Psoas muscle (tissue), 8 donors: ENCODE data around the gene SMCO1. TPM values are rescaled to one million over a fixed set of nuclear protein-coding genes. Genes with fewer than 3 reads are reported as not detected.

Source experiments
- ATAC-seq, 4 donors: fragments of 200-7000 bp; cut with Tn5 transposase; one replicate each; pipeline ENCODE4 v1.9.1; 2020; ENCODE audit warnings: moderate library complexity in 3 of 4, mild to moderate bottlenecking in 2 of 4
- DNase-seq, 2 donors: peaks; one replicate each; pipeline ENCODE4 v3.0.0-alpha.2; 2020
- H3K27ac ChIP-seq: fragments of 200-600 bp; one replicate; pipeline ENCODE4 v1.8.0; 2022
- H3K27me3 ChIP-seq, 3 donors: fragments of 200-600 bp in 1 of 3; one replicate each; pipeline versions ENCODE4 v1.6.1 to v1.8.0; 2013 to 2022; ENCODE audit warnings: low read length in 2 of 3, mild to moderate bottlenecking in 2 of 3, moderate library complexity in 1 of 3; ENCODE audit not compliant: insufficient read depth in 3 of 3
- H3K36me3 ChIP-seq, 2 donors: fragments of 200-600 bp in 1 of 2; one replicate each; pipeline versions ENCODE4 v1.6.1 to v1.8.0; 2013 to 2022; ENCODE audit warnings: low read depth in 1 of 2, mild to moderate bottlenecking in 1 of 2, moderate library complexity in 1 of 2; ENCODE audit not compliant: insufficient read depth in 1 of 2
- H3K4me1 ChIP-seq: fragments of 200-600 bp; one replicate; pipeline ENCODE4 v1.8.0; 2022
- H3K4me3 ChIP-seq: fragments of 200-600 bp; one replicate; pipeline ENCODE4 v1.8.0; 2022; ENCODE audit warnings: mild to moderate bottlenecking
- H3K9me3 ChIP-seq: fragments of 200-600 bp; one replicate; pipeline ENCODE4 v1.8.0; 2022
- CTCF ChIP-seq: fragments of 200-600 bp; IDR thresholded peaks from one replicate; pipeline ENCODE4 v1.8.0; 2022; ENCODE audit warnings: antibody characterized with exemption
- WGBS, 3 donors: extraction: QIAGEN DNeasy Blood & Tissue Kit; methylation state at CpG; one replicate each; pipeline versions ENCODE4 v1.1.6 to v1.1.7; 2013; 5-methylcytosine and 5-hydroxymethylcytosine counted together
- intact Hi-C, 2 donors: fragments of 100-400 bp; cut with DNase I; formaldehyde crosslinking; loops; one replicate each; pipeline versions ENCODE4 v1.11.0 to v1.14.2; 2022
- polyA plus RNA-seq, 3 donors: library from polyadenylated mRNA; stranded (reverse); fragments of 200-250 nt; gene quantifications; one replicate each; pipeline ENCODE4 v1.2.3, GENCODE V29; 2013
- total RNA-seq, 4 donors: library from RNA; stranded (reverse); fragmentation: NEBNext Ultra II Directional in 2 of 4; extraction: Animal tissue kit (Norgen Biotek cat#: 25700) in 2 of 4; gene quantifications; one replicate each; pipeline versions ENCODE4 v1.2.1 to v1.2.4, GENCODE V29; 2021 to 2023
- donor health status: healthy with polysubstance abuse.
- donor health status: DM: no; HTN: no; CAD: no; lungs with moderate emphysema.
- donor health status: Bipolar disorder and iron deficiency.
- donor health status: healthy.
- donor health status: DM: yes; HTN: yes; CAD: no.
- donor health status: DM: no; HTN: no; CAD: no.
- donor health status: DM: no; HTN: no; CAD: no.
- donor health status: DM: yes; HTN: yes; CAD: no.

Gene SMCO1
- total and polyA plus RNA-seq, 7 donors = 1.2 to 16.9 (median 7.3) TPM

- intact Hi-C loops = loop anchor here (1.0 to 10.0 kb wide), 3 partner anchors 33 to 267 kb away; no protein-coding TSS in a partner anchor
These were observed 4.0 kb upstream of the SMCO1 start for GRCh38 chr3:196518966-196519717.

DNA sequence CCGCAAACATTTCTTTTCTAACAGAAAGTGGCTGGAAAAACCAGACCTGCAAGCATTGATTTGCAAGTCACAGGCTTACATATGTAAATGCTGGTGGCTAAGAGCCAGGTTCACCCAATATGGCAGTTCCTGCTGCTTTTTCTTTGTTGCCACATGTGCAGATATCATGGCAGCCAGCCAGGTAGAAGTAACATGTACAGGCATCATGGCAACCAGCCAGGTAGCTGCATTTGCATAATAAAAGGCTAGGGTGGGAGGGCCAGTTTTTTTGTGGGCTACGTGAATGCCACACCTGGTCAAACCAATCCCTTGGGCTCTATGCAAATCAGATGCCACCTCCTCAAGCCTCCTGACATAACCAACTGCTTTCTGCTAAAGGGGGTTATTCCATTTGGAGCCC is 2.8 kb upstream of the SMCO1 start:
- no peak overlapping the region for H3K4me3 ChIP-seq
- peaks cover 13% of the 10 kb centered on the region for H3K4me1 ChIP-seq
- no peaks in the 10 kb centered on the region for H3K36me3 ChIP-seq
- no peak for TF ChIP-seq CTCF
- no peak overlapping the region for H3K27ac ChIP-seq
- H3K27me3 ChIP-seq = no peaks in the 10 kb centered on the region
- ATAC-seq (no peak), DNase-seq (no peak)
- peaks cover 12% of the 10 kb centered on the region for H3K9me3 ChIP-seq
- intact Hi-C loops = loop anchor here (5.0 to 10.0 kb wide), 2 partner anchors 263 to 266 kb away; no protein-coding TSS in a partner anchor
- WGBS, 3 donors = 91 to 92% (median 92%) methylated on average over 2 of the region's 2 CpGs

More at GRCh38 chr3:196518966-196519717, 4.0 kb upstream of the SMCO1 start:
- TF ChIP-seq CTCF = peak; percentile 76
- H3K27me3 ChIP-seq = no peaks in the 10 kb centered on the region
- no peak overlapping the region for H3K27ac ChIP-seq
- peak; percentile 82 to 88 (median 85) for ATAC-seq
- WGBS, 3 donors = 37 to 46% (median 38%) methylated on average over 12 of the region's 12 CpGs
- DNase-seq = peak; percentile 53 to 75
- H3K4me3 ChIP-seq = no peak overlapping the region
- H3K36me3 ChIP-seq = no peaks in the 10 kb centered on the region
- H3K4me1 ChIP-seq = peaks cover 12% of the 10 kb centered on the region
- peaks cover 12% of the 10 kb centered on the region for H3K9me3 ChIP-seq

DNA sequence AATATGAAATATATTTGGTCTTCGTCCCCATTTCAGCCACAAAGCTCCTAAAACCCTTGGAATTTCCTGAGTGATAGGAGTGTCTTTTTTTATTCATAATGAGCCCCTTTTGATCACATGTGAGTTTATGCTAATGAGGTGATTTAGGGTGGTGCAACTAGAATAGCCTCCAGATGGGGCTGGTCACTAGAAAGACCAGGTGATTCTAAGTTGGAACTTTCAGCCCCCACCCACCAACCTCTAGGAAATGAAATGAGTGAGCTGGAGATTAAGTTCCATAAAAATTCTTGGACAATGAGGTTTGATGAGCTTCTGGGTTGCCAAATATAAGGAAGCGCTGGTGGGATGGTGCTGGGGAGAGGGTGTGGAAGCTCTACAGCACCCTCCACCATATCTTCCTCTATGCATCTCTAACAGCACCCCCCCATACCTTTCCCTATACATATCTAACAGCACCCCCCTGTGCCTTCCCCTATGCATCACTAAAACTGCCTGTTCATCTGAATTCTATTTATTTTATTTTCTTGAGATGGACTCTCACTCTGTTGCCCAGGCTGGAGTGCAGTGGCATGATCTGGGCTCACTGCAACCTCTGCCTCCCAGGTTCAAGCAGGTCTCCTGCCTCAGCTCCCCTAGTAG is 2.1 kb upstream of the SMCO1 start:
- DNase-seq (no peak), ATAC-seq (no peak)
- Histone ChIP-seq H3K27me3 (no peaks in the 10 kb centered on the region), H3K36me3 (no peaks in the 10 kb centered on the region), H3K9me3 (peaks cover 12% of the 10 kb centered on the region), H3K27ac (no peak overlapping the region), H3K4me3 (no peak overlapping the region), H3K4me1 (peaks cover 13% of the 10 kb centered on the region)
- 84 to 98% (median 85%) methylated on average over 2 of the region's 2 CpGs for WGBS, 3 donors
- TF ChIP-seq CTCF = no peak
- intact Hi-C loops = loop anchor here (5.0 to 10.0 kb wide), 2 partner anchors 262 to 265 kb away; no protein-coding TSS in a partner anchor

GRCh38 chr3:196514350-196514716 is 813 bp downstream of the SMCO1 start:
- H3K4me3 ChIP-seq = no peak overlapping the region
- peak overlapping the region; percentile 61 for H3K27ac ChIP-seq

More at GRCh38 chr3:196514350-196514716, 813 bp downstream of the SMCO1 start:
- Histone ChIP-seq H3K4me1 (peaks cover 13% of the 10 kb centered on the region), H3K36me3 (no peaks in the 10 kb centered on the region), H3K27me3 (no peaks in the 10 kb centered on the region), H3K9me3 (peaks cover 3% of the 10 kb centered on the region)
- ATAC-seq (no peak), DNase-seq (no peak)
- intact Hi-C loops = loop anchor here in 1 of 2 donors (10.0 kb wide), 1 partner anchor 260 kb away; no protein-coding TSS in a partner anchor
- 86 to 100% (median 91%) methylated on average over 1 of the region's 1 CpG for WGBS, 3 donors
- no peak for TF ChIP-seq CTCF
